Peyer's patch (tissue), 4 donors: Measurements from ENCODE around the gene FGFRL1. TPM values are rescaled to one million over a fixed set of nuclear protein-coding genes. Genes with fewer than 3 reads are reported as not detected.
A peak's percentile ranks its signal among the peaks of the same experiment; 100 is the strongest.
"Not testable (repeated sequence)": the region's sequence is repeated elsewhere in the genome, so short reads cannot be mapped to it uniquely, and the experiment has no call there.

Experiments used
- DNase-seq, 3 donors: peaks; one replicate each; pipeline ENCODE4 v3.0.0-alpha.2; 2017 to 2019
- H3K27ac ChIP-seq, 4 donors: fragments of 200-600 bp; sonication (generic); one replicate each; pipeline ENCODE4 v1.5.1; 2016 to 2019
- H3K27me3 ChIP-seq, 2 donors: fragments of 200-600 bp; sonication (generic); one replicate each; pipeline ENCODE4 v1.5.1; 2019
- H3K36me3 ChIP-seq, 3 donors: fragments of 200-600 bp; sonication (generic); one replicate each; pipeline ENCODE4 v1.5.1; 2016 to 2019
- H3K4me1 ChIP-seq, 4 donors: fragments of 200-600 bp; sonication (generic); one replicate each; pipeline ENCODE4 v1.5.1; 2016 to 2019
- H3K4me3 ChIP-seq, 4 donors: fragments of 200-600 bp; sonication (generic); 1 replicate in 3 of 4; 2 replicates in 1 of 4; pipeline ENCODE4 v1.5.1; 2016 to 2019; ENCODE audit warnings: mild to moderate bottlenecking in 1 of 4
- H3K9me3 ChIP-seq, 4 donors: fragments of 200-600 bp; sonication (generic); one replicate each; pipeline ENCODE4 v1.5.1; 2016 to 2019; ENCODE audit warnings: mild to moderate bottlenecking in 1 of 4
- POLR2A ChIP-seq, 2 donors: fragments of 450-650 bp; IDR thresholded peaks; one replicate each; pipeline ENCODE4 v1.5.1; 2017; ENCODE audit warnings: antibody characterized with exemption in 2 of 2, mild to moderate bottlenecking in 2 of 2, moderate library complexity in 2 of 2
- total RNA-seq, 4 donors: library from RNA; depleted of rRNA; stranded (reverse); fragments of >200 nt; gene quantifications; one replicate each; pipeline ENCODE4 v1.1.0, GENCODE V29; 2016
- TF ChIP-seq, protein P1 (sequence below), 6 experiments: fragments of 450-650 bp in 4 of 6; fragments of 200-600 bp in 2 of 6; sonication (generic) in 1 of 6; IDR thresholded peaks; one replicate each; pipeline ENCODE4 v1.5.1; 2017 to 2019; ENCODE audit warnings: antibody characterized with exemption in 6 of 6, mild to moderate bottlenecking in 3 of 6, moderate library complexity in 1 of 6

Gene FGFRL1
- total RNA-seq, 4 donors from 2014 or later: 10.3 to 29.7 (median 26.8) TPM

DNA sequence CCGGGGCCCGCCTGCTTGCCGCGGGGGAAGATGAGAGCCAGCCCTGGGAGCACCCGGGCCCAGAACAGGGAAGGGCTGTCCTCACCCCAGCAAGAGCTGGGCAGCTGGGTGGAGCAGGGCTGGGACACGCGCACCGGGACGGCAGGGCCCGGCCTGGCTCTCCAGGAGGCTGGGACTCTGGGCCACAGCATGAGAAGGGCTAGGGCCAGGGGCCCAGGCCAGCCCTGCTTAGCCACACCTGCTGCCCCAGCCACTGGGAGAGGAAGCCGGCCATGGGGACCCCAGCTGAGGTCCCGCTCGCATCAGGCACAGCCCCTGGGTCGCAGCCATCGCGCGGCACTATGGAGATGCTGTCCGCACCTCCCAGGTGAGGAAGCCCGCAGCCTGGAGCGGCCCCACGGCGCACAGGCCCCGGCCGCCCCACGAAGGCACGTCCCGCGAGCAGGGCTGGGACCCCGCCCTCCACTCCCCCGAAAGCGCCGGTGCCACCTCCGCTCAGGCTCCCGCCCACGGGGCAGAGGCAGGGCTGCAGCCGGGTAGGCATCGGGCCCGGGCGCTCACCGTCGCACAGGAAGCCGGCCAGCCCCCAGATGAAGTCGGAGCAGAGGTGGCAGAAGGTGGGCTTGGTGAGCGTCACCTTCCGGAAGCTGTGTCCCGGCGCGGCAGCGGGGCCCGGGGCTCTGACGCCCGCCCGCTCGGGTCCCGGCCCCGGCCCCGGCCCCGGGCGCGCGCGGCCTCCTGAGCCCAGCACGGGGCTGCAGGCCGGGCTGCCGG is 38.6 kb upstream of the FGFRL1 start:
- no peaks in the 10 kb centered on the region for H3K27me3 ChIP-seq
- peaks cover 0 to 9% (median 0%) of the 10 kb centered on the region in 4 donors for H3K9me3 ChIP-seq
- peaks cover 4 to 27% (median 16%) of the 10 kb centered on the region in 4 donors for H3K4me1 ChIP-seq
- peak; percentile 35 to 77 (median 53) for DNase-seq
- H3K27ac ChIP-seq: peak overlapping the region; percentile 67 to 99 (median 86)
- TF ChIP-seq POLR2A (IDR thresholded peaks at IDR 0.05): no peak
- TF ChIP-seq, protein P1, sequence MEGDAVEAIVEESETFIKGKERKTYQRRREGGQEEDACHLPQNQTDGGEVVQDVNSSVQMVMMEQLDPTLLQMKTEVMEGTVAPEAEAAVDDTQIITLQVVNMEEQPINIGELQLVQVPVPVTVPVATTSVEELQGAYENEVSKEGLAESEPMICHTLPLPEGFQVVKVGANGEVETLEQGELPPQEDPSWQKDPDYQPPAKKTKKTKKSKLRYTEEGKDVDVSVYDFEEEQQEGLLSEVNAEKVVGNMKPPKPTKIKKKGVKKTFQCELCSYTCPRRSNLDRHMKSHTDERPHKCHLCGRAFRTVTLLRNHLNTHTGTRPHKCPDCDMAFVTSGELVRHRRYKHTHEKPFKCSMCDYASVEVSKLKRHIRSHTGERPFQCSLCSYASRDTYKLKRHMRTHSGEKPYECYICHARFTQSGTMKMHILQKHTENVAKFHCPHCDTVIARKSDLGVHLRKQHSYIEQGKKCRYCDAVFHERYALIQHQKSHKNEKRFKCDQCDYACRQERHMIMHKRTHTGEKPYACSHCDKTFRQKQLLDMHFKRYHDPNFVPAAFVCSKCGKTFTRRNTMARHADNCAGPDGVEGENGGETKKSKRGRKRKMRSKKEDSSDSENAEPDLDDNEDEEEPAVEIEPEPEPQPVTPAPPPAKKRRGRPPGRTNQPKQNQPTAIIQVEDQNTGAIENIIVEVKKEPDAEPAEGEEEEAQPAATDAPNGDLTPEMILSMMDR (IDR thresholded peaks at IDR 0.05): no peak
- H3K36me3 ChIP-seq: peaks cover 0 to 9% (median 0%) of the 10 kb centered on the region in 3 donors
- H3K4me3 ChIP-seq: peak overlapping the region; percentile 60 to 98 (median 82)

DNA sequence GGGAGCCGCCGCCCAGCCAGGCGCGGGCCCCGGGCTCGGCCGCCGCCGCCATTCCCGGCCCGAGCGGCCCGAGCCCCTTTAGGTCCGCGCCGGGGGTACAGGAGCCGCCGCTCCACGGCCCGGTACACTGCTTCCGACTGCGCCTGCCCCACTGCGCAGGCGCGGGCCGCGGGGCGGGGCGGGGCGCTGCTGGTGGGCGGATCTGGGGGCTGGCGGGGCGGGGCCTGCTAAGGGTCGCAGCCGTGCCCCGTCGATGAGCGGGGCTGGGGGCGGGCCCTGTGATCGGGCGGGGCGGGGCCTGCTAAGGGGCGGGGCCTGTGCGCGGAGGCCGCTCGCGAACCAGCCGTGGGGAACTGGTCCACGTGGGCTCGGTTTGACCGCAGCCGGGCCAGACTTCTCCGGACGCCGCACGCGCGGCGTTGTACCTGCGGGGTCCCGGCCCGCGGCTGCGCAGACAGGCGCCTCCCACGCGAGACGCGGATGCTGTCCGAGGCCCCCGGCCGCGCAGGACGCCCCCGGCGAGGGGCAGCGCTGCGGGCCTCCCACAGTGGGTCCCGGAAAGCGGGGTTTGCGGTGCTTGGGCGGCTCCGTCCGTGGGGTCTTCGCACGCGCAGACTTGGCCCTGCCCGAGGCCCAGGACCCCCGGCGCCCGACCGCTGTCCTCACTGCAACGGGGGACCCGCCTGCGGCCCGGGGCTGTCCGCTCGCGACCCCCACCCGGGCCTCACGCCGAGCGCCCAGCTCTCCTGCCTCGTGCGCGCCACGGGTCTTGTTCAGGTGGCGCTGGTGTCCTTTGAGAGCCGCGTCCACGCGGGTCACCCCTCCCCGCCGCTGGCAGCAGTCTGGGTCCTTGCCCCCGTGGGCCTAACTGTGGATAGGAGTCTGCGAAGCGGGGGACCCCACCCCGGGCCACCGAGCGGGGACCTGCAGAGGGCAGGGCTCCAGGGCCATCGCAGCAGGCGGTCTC is 37.7 kb upstream of the FGFRL1 start, which contains the start of gene DGKQ:
Gene DGKQ (minus strand): TSS at position 139 of the 967 bp plus-strand sequence. CDS start 87 bp downstream, at position 52.
- Histone ChIP-seq H3K4me1 (peaks cover 4 to 27% (median 16%) of the 10 kb centered on the region in 4 donors), H3K27me3 (no peaks in the 10 kb centered on the region), H3K9me3 (peaks cover 0 to 9% (median 0%) of the 10 kb centered on the region in 4 donors), H3K36me3 (peaks cover 0 to 3% (median 0%) of the 10 kb centered on the region in 3 donors), H3K4me3 (peak within 1 kb of the TSS; percentile 60 to 98 (median 82)), H3K27ac (peak within 1 kb of the TSS; percentile 67 to 99 (median 86))
- peak; percentile 89 to 95 (median 94) for DNase-seq
- TF ChIP-seq POLR2A (IDR thresholded peaks at IDR 0.05): peak; percentile 38 to 68
- TF ChIP-seq, protein P1 (IDR thresholded peaks at IDR 0.05): no peak

DNA sequence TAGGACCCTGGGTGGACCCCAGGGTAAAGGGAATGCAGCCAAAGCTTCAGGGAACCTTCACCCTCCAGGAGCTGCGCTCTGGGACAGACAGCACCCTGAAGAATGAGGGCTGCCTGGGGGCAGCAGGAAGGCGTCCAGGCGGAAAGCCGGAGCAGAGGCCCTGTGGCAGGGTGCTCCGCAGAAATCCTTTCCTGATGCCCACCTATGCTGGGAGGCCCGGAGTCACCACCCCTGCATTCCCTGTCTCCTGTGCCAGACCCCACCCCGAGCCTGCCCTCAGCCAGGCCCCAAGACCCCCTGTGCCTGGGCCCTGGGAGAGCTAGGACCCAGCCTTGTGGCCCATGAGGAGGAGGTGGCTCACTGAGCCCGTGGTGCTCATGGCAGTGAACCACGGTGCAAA is 36.8 kb upstream of the FGFRL1 start:
- peaks cover 0 to 9% (median 0%) of the 10 kb centered on the region in 4 donors for H3K9me3 ChIP-seq
- TF ChIP-seq, protein P1 (IDR thresholded peaks at IDR 0.05): no peak
- no peak for TF ChIP-seq POLR2A (IDR thresholded peaks at IDR 0.05)

DNA sequence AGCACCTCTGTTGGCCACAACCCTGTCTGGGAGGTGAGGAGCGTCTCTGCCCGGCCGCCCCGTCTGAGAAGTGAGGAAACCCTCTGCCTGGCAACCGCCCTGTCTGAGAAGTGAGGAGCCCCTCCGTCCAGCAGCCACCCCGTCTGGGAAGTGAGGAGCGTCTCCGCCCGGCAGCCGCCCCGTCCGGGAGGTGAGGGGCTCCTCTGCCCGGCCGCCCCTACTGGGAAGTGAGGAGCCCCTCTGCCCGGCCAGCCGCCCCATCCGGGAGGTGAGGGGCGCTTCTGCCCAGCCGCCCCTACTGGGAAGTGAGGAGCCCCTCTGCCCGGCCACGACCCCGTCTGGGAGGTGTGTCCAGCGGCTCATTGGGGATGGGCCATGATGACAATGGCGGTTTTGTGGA is 35.4 kb upstream of the FGFRL1 start:
- H3K27ac ChIP-seq, H3K9me3 ChIP-seq, H3K4me3 ChIP-seq, H3K36me3 ChIP-seq, H3K27me3 ChIP-seq, DNase-seq: not testable (repeated sequence)
- peaks cover 4 to 20% (median 14%) of the 10 kb centered on the region in 4 donors for H3K4me1 ChIP-seq

More for the DNA sequence above, 36.8 kb upstream of the FGFRL1 start:
- Histone ChIP-seq H3K27ac (no peak overlapping the region), H3K36me3 (no peaks in the 10 kb centered on the region), H3K4me3 (no peak overlapping the region), H3K27me3 (no peaks in the 10 kb centered on the region), H3K4me1 (peaks cover 4 to 27% (median 16%) of the 10 kb centered on the region in 4 donors)
- DNase-seq: peak in 1 of 3 donors; percentile 46

DNA sequence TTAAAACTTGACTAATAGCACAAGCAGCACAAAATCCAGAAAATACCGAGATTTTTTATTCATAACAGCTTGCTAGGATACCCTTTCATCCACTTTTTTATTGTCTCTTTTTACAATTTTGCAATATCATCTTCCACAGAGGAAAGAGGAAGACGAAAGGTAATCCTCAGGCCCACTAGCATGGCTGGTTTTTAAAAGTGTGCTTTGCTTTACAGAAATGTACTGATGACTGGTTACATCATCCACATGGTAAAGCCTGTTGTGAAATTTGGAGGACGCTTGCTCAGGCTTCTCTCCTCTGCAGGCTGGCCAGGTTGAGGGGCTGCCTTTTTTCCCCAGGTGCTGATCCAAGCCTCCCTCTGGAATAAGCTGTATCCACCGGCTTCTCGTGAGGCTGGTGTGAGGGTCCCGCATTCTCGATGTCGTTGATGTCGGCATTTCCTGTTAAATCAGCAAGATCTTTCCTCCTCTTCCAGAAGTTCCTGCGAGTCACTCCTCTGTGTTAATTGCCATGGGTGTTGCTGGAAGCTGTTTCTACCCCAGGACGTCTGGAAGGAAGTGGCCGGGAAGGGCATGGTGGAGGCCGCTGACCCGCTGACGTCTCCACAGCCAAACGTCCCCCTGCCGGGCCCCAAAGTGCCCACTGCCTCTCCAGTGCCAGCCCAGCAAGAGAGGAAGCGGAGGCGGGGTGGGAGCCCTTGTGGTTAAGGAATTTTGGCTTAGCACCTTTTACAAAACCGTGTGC is 32.3 kb upstream of the FGFRL1 start:
- no peak overlapping the region for H3K27ac ChIP-seq
- TF ChIP-seq, protein P1 (IDR thresholded peaks at IDR 0.05): no peak
- no peak for TF ChIP-seq POLR2A (IDR thresholded peaks at IDR 0.05)
- H3K9me3 ChIP-seq: peaks cover 0 to 9% (median 0%) of the 10 kb centered on the region in 4 donors
- no peak overlapping the region for H3K4me3 ChIP-seq
- no peak for DNase-seq
- H3K27me3 ChIP-seq: no peaks in the 10 kb centered on the region
- no peaks in the 10 kb centered on the region for H3K36me3 ChIP-seq
- no peaks in the 10 kb centered on the region for H3K4me1 ChIP-seq
